Thoracic aorta (tissue), 2 donors: ENCODE measurements around the gene TGIF2. TPM values are rescaled to one million over a fixed set of nuclear protein-coding genes. Genes with fewer than 3 reads are reported as not detected.

Source experiments
- ATAC-seq: fragments of 150-250 bp; one replicate; pipeline ENCODE4 v1.8.0; 2017; ENCODE audit warnings: low read depth; ENCODE audit not compliant: insufficient number of reproducible peaks, low FRiP score
- DNase-seq: peaks from one replicate; pipeline ENCODE4 v3.0.0-alpha.2; 2020; ENCODE audit warnings: low spot score
- H3K27ac ChIP-seq, 2 donors: fragments of 200-600 bp; sonication (generic); 1 replicate in 1 of 2; 2 replicates in 1 of 2; pipeline ENCODE4 v1.5.1; 2016; ENCODE audit warnings: mild to moderate bottlenecking in 2 of 2, moderate library complexity in 2 of 2
- H3K27me3 ChIP-seq: fragments of 200-600 bp; sonication (generic); replicated peaks from 2 replicates; pipeline ENCODE4 v1.6.0; 2016; ENCODE audit warnings: mild to moderate bottlenecking; ENCODE audit not compliant: insufficient read depth
- H3K36me3 ChIP-seq: fragments of 200-600 bp; sonication (generic); one replicate; pipeline ENCODE4 v1.5.1; 2016
- H3K4me1 ChIP-seq, 2 donors: fragments of 200-600 bp; sonication (generic); 1 replicate in 1 of 2; 2 replicates in 1 of 2; pipeline versions ENCODE4 v1.5.1 to v1.6.0; 2016; ENCODE audit warnings: low read depth in 2 of 2, mild to moderate bottlenecking in 1 of 2; ENCODE audit not compliant: control insufficient read depth in 1 of 2
- H3K4me3 ChIP-seq: fragments of 200-600 bp; sonication (generic); 2 replicates; pipeline ENCODE4 v1.5.1; 2016; ENCODE audit warnings: mild to moderate bottlenecking
- H3K9me3 ChIP-seq: fragments of 200-600 bp; sonication (generic); 2 replicates; pipeline ENCODE4 v1.5.1; 2016
- total RNA-seq, 2 donors: library from RNA; depleted of rRNA; stranded (reverse); fragments of >200 nt; gene quantifications; one replicate each; pipeline versions ENCODE4 v1.1.0 to v1.2.3, GENCODE V29; 2016
- TF ChIP-seq, protein P1 (sequence below): fragments of 200-600 bp; sonication (generic); IDR thresholded peaks from one replicate; pipeline ENCODE4 v1.5.1; 2019; ENCODE audit warnings: antibody characterized with exemption

TGIF2 gene
- 10 to 100 TPM; 13.4 to 14.2 TPM for total RNA-seq

DNA sequence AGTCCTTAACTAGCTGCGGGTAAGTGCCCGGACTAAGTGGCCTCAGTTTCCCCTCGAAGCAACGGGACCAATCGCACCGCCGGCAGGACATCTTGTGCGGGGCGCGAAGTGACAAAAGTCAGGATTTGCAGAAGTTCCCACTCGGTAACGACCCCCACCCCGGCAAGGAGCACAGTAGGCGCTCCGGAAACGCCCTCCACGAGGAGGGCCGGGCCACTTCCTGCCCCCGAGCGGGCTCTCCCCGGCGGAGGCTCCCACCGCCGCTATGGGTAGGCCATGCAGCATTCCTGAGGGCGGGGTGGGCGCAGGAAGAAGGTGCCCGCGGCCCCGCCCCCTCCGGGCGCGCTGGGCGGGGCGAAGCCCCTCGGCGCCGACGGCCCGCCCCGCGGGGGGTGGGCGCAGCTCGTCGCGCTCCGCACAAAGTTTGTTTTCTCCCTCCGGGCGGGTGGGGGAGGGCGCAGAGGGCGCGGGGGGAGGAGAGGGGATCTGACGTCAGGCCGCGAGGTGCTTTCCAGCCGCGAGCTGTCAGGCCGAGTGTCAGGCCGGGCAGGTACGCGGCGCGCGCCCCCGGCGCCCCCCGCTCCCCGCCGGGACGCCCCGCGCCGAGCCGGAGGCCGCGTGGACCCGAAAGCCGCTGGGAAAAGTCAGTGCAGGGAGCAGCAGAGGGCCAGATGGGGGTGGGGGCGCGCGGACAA is at the start of gene TGIF2:
Gene TGIF2, plus strand, starts transcription at position 495 of the 695 bp plus-strand sequence. CDS start 5,178 bp downstream, outside the sequence.
- ATAC-seq (peak; percentile 50), DNase-seq (peak; percentile 50)
- TF ChIP-seq, protein P1, sequence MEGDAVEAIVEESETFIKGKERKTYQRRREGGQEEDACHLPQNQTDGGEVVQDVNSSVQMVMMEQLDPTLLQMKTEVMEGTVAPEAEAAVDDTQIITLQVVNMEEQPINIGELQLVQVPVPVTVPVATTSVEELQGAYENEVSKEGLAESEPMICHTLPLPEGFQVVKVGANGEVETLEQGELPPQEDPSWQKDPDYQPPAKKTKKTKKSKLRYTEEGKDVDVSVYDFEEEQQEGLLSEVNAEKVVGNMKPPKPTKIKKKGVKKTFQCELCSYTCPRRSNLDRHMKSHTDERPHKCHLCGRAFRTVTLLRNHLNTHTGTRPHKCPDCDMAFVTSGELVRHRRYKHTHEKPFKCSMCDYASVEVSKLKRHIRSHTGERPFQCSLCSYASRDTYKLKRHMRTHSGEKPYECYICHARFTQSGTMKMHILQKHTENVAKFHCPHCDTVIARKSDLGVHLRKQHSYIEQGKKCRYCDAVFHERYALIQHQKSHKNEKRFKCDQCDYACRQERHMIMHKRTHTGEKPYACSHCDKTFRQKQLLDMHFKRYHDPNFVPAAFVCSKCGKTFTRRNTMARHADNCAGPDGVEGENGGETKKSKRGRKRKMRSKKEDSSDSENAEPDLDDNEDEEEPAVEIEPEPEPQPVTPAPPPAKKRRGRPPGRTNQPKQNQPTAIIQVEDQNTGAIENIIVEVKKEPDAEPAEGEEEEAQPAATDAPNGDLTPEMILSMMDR, result no peak
- Histone ChIP-seq H3K27ac (peak within 1 kb of the TSS; percentile 75 to 93), H3K27me3 (no peaks in the 10 kb centered on the region), H3K9me3 (no peaks in the 10 kb centered on the region), H3K4me3 (peak within 1 kb of the TSS; percentile 94), H3K36me3 (no peaks in the 10 kb centered on the region), H3K4me1 (peaks cover 4 to 22% of the 10 kb centered on the region in 2 donors)

- no peak for DNase-seq
- Histone ChIP-seq H3K27ac (peak overlapping the region; percentile 58 to 70), H3K4me1 (peaks cover 8 to 63% of the 10 kb centered on the region in 2 donors), H3K27me3 (no peaks in the 10 kb centered on the region), H3K4me3 (no peak overlapping the region), H3K36me3 (peaks cover 38% of the 10 kb centered on the region), H3K9me3 (no peaks in the 10 kb centered on the region)
- TF ChIP-seq, protein P1, result no peak
- ATAC-seq, result no peak
Measured at GRCh38 chr20:36525620-36526365, 47.6 kb upstream of the TGIF2 start.

DNA sequence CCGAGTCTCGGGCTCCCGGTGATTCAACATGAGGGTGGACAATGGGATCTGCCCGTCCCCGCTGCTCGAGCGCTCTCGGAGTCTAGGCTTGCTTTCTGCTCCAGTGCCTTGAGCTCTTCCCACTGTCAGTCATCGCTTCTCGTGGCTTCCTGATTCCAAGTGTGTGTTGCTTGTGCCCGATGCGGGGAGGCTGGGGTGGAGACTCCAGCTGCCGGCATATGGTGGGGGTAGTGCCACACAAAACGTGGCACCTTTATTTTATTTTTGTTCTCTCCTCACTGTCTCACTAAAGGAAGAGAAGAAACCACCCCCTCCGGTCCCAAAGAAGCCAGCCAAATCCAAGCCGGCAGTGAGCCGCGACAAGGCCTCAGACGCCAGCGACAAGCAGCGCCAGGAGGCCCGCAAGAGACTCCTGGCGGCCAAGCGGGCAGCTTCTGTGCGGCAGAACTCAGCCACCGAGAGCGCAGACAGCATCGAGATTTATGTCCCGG is 46.8 kb upstream of the TGIF2 start:
- Histone ChIP-seq H3K9me3 (no peaks in the 10 kb centered on the region), H3K4me3 (no peak overlapping the region), H3K27ac (peak overlapping the region; percentile 58 to 70), H3K27me3 (no peaks in the 10 kb centered on the region), H3K4me1 (peaks cover 8 to 57% of the 10 kb centered on the region in 2 donors), H3K36me3 (peaks cover 43% of the 10 kb centered on the region)
- ATAC-seq (no peak), DNase-seq (no peak)
- TF ChIP-seq, protein P1, result peak; percentile 34

- DNase-seq (no peak), ATAC-seq (no peak)
- Histone ChIP-seq H3K9me3 (no peaks in the 10 kb centered on the region), H3K27ac (peak overlapping the region; percentile 58 to 70), H3K27me3 (no peaks in the 10 kb centered on the region), H3K4me3 (no peak overlapping the region), H3K4me1 (peaks cover 8 to 48% of the 10 kb centered on the region in 2 donors), H3K36me3 (peaks cover 44% of the 10 kb centered on the region)
- TF ChIP-seq, protein P1, result no peak
Measured at GRCh38 chr20:36527331-36528125, 45.9 kb upstream of the TGIF2 start.
